K562 (cell line): ENCODE results near the gene B4GALT5. TPM values are rescaled to one million over a fixed set of nuclear protein-coding genes. Genes with fewer than 3 reads are reported as not detected.

Experiments
- ATAC-seq: fragments of 200-7000 bp; cut with Tn5 transposase; 3 replicates; pipeline ENCODE4 v1.9.1; 2020; ENCODE audit warnings: moderate library complexity
- BruUV-seq: library from RNA; stranded (reverse); fragments of 400-500 nt; replicated peaks from 2 replicates; lab custom pipeline; 2021; lab: Mats Ljungman, UMichigan
- CTCF ChIA-PET: fragments of 300-600 bp; formaldehyde crosslinking; extraction: SDS; loops from one replicate; lab custom pipeline; 2021; ENCODE audit warnings: low intra/inter-chr PET ratio; lab: Yijun Ruan, JAX
- POLR2A ChIA-PET: fragments of 300-600, 350-650 bp; sonication (Branson Sonifier 250); formaldehyde crosslinking; extraction: SDS; loops from one replicate; lab custom pipeline; 2021; ENCODE audit warnings: antibody characterized with exemption, inconsistent platforms; lab: Yijun Ruan, JAX
- DNase-seq, 4 experiments: peaks; one replicate each; pipeline versions ENCODE4 v3.0.0 to v3.0.0-alpha.2; 2011 to 2018; ENCODE audit warnings: low spot score in 3 of 4, mixed read lengths in 3 of 4; ENCODE audit errors: extremely low read depth in 1 of 4
- FAIRE-seq: peaks from 2 replicates; lab custom pipeline; 2011; peaks lifted over from hg19 to GRCh38; lab: Jason Lieb, UNC
- H2AFZ ChIP-seq: 2 replicates; pipeline ENCODE4 v1.6.0; 2011; ENCODE audit warnings: low read depth, low read length, control low read depth, inconsistent platforms
- H3K27ac ChIP-seq: fragments of 200-600 bp; 3 replicates; pipeline ENCODE4 v1.8.0; 2011; ENCODE audit warnings: low read depth, mild to moderate bottlenecking, control low read depth, inconsistent platforms, low read length, moderate library complexity, mixed read lengths; ENCODE audit errors: extremely low read depth
- H3K27me3 ChIP-seq, 2 experiments: fragments of 300-600 bp in 1 of 2; 2 replicates in 1 of 2; 3 replicates in 1 of 2; pipeline versions ENCODE4 v1.6.0 to v1.8.0; 2011; ENCODE audit warnings: inconsistent platforms in 2 of 2, low read length in 2 of 2, mild to moderate bottlenecking in 1 of 2, mixed read lengths in 1 of 2, moderate library complexity in 1 of 2; ENCODE audit not compliant: control insufficient read depth in 2 of 2, insufficient read depth in 2 of 2
- H3K36me3 ChIP-seq: fragments of 300-600 bp; 3 replicates; pipeline ENCODE4 v1.8.0; 2011; ENCODE audit warnings: mild to moderate bottlenecking, low read length, inconsistent platforms; ENCODE audit not compliant: control insufficient read depth, insufficient read depth
- H3K4me1 ChIP-seq, 2 experiments: fragments of 200-600 bp in 1 of 2; replicated peaks in 1 of 2; 2 replicates in 1 of 2; 3 replicates in 1 of 2; pipeline versions ENCODE4 v1.5.1 to v1.8.0; 2011; ENCODE audit warnings: inconsistent platforms in 2 of 2, low read length in 2 of 2, mild to moderate bottlenecking in 1 of 2, mixed read lengths in 1 of 2, moderate library complexity in 1 of 2; ENCODE audit not compliant: control insufficient read depth in 2 of 2, insufficient read depth in 2 of 2
- H3K4me2 ChIP-seq: 2 replicates; pipeline ENCODE4 v1.6.1; 2011; ENCODE audit warnings: low read length, control low read depth, inconsistent platforms, mixed read lengths; ENCODE audit not compliant: insufficient read depth
- H3K4me3 ChIP-seq: fragments of 200-600 bp; sonication (generic), shearing (Covaris generic); 2 replicates; pipeline ENCODE4 v1.5.1; 2016; ENCODE audit warnings: control low read depth, inconsistent platforms
- H3K79me2 ChIP-seq: fragments of 200-600 bp; 3 replicates; pipeline ENCODE4 v1.8.0; 2011; ENCODE audit warnings: low read length, inconsistent platforms; ENCODE audit not compliant: control insufficient read depth, insufficient read depth
- H3K9ac ChIP-seq, 2 experiments: 2 replicates each; pipeline versions ENCODE4 v1.6.0 to v1.6.1; 2011; ENCODE audit warnings: low read depth in 2 of 2, low read length in 2 of 2, control low read depth in 1 of 2, inconsistent platforms in 1 of 2, mild to moderate bottlenecking in 1 of 2, mixed read lengths in 1 of 2; ENCODE audit not compliant: insufficient read depth in 1 of 2
- H3K9me1 ChIP-seq: one replicate; pipeline ENCODE4 v1.6.0; 2011; ENCODE audit warnings: inconsistent platforms, mild to moderate bottlenecking, low read length, moderate library complexity; ENCODE audit not compliant: control insufficient read depth, insufficient read depth
- H3K9me3 ChIP-seq: replicated peaks from 2 replicates; pipeline ENCODE4 v1.5.1; 2011; ENCODE audit warnings: low read depth, low read length, inconsistent platforms; ENCODE audit not compliant: control insufficient read depth, insufficient read depth
- H4K20me1 ChIP-seq: replicated peaks from 2 replicates; pipeline ENCODE4 v1.6.1; 2011; ENCODE audit warnings: low read length, inconsistent platforms, mixed read lengths; ENCODE audit not compliant: control insufficient read depth, insufficient read depth
- ZBTB11 ChIP-seq, 3 experiments: fragments of 200-800 bp in 1 of 3; fragments of 250-450 bp in 1 of 3; fragments of 450-650 bp in 1 of 3; sonication (Bioruptor Pico) in 1 of 3; sonication (Bioruptor generic) in 1 of 3; formaldehyde crosslinking in 1 of 3; IDR thresholded peaks; 2 replicates each; pipeline versions ENCODE4 v1.6.1 to v1.8.0; 2016 to 2022; ENCODE audit warnings: mild to moderate bottlenecking in 2 of 3, missing genetic modification characterization in 2 of 3, missing compliant biosample characterization in 1 of 3, moderate library complexity in 1 of 3
- ZBTB8A ChIP-seq: fragments of 450-650 bp; IDR thresholded peaks from 2 replicates; pipeline ENCODE4 v1.6.1; 2018; ENCODE audit warnings: mild to moderate bottlenecking, moderate library complexity; ENCODE audit not compliant: partially characterized antibody
- ZHX1 ChIP-seq: fragments of 150-350 bp; conservative IDR thresholded peaks from 2 replicates; pipeline ENCODE4 v1.6.1; 2014; ENCODE audit warnings: low read length
- ZNF232 ChIP-seq: sonication (generic); formaldehyde crosslinking; IDR thresholded peaks from 2 replicates; pipeline ENCODE4 v1.8.0; 2022; ENCODE audit warnings: mild to moderate bottlenecking, missing genetic modification reagents
- WGBS: fragments of 100-300 bp; shearing (Covaris generic); methylation state at CpG from one replicate; pipeline ENCODE4 v1.1.6; 2016; ENCODE audit warnings: low coverage, mixed read lengths; ENCODE audit not compliant: insufficient coverage; ENCODE audit errors: missing lambda C conversion rate; 5-methylcytosine and 5-hydroxymethylcytosine counted together
- in situ Hi-C: fragments of 300-500 bp; cut with MboI; formaldehyde crosslinking; loops from 4 replicates; pipeline ENCODE4 v1.15.0; 2018; ENCODE audit warnings: inconsistent platforms, mixed read lengths
- intact Hi-C: fragments of 100-400 bp; cut with micrococcal nuclease; formaldehyde crosslinking; loops from 2 replicates; pipeline ENCODE4 v1.14.2; 2022
- polyA plus RNA-seq, 8 experiments: library from polyadenylated mRNA; depleted of rRNA in 4 of 8; stranded (reverse) in 5 of 8; unstranded in 3 of 8; fragments of >200 nt; fragmentation: Nextera tagmentation in 2 of 8; fragmentation: Illumina TruSeq in 1 of 8; extraction: Ambion mirVana in 2 of 8; extraction: Trizol in 1 of 8; gene quantifications; 2 replicates each; pipeline versions ENCODE4 v1.2.1 to v1.2.3, GENCODE V29; 2011 to 2014; ENCODE audit warnings: inconsistent platforms in 1 of 8, missing spikeins in 1 of 8
- total RNA-seq, 7 experiments: library from RNA; depleted of rRNA in 6 of 7; stranded (reverse); fragments of >200 nt in 6 of 7; fragmentation: Illumina TruSeq in 2 of 7; extraction: Trizol in 2 of 7; gene quantifications; 2 replicates each; pipeline versions ENCODE4 v1.2.1 to v1.2.3, GENCODE V29; 2011 to 2021; ENCODE audit warnings: low replicate concordance in 1 of 7

The B4GALT5 gene
- total and polyA plus RNA-seq, 9 of the 15 experiments (the other 6 are each of a cell fraction or from before 2014, with no cell fraction given): 8.5 to 32.6 (median 23.4) TPM

GRCh38 chr20:49741977-49742376 lies 28.3 kb upstream of the B4GALT5 start:
- no TSS peak for BruUV-seq
- Histone ChIP-seq H4K20me1 (no peaks in the 10 kb centered on the region), H3K27ac (no peak overlapping the region), H3K4me3 (no peak overlapping the region), H3K36me3 (no peaks in the 10 kb centered on the region), H3K27me3 (no peaks in the 10 kb centered on the region), H3K9me1 (no peaks in the 10 kb centered on the region), H3K79me2 (no peaks in the 10 kb centered on the region), H2AFZ (peak overlapping the region; percentile 44; the same call in 1 of the 2 replicates), H3K9me3 (no peaks in the 10 kb centered on the region), H3K4me2 (no peak overlapping the region), H3K9ac (peak overlapping the region in 1 of 2 experiments; percentile 21; a peak in 1 of 4 replicates), H3K4me1 (peaks cover 2 to 6% of the 10 kb centered on the region in 2 experiments; a peak in 3 of 5 replicates)
- TF ChIP-seq ZHX1: no peak
- TF ChIP-seq ZBTB8A: no peak
- no peak for TF ChIP-seq ZNF232 (CRISPR knock-in tag)
- TF ChIP-seq ZBTB11 (CRISPR knock-in tag; IDR thresholded peaks at IDR 0.05): 0 out of 6 replicates have a peak, but pooled peaks of 1 of the 3 experiments have one; percentile 22
- 83% methylated on average over 8 of the region's 8 CpGs for WGBS
- no peak for FAIRE-seq
- intact Hi-C loops: no loop called here
- CTCF ChIA-PET: no interaction called here
- no peak for ATAC-seq
- POLR2A ChIA-PET: no interaction called here
- no peak for DNase-seq
- in situ Hi-C loops: no loop called here
